PC-9 (cell line): Measurements from ENCODE around the gene ERCC2.
"Not testable (repeated sequence)": the region's sequence is repeated elsewhere in the genome, so short reads cannot be mapped to it uniquely, and the experiment has no call there.

Source experiments
- CTCF ChIP-seq: fragments of 200-600 bp; sonication (generic); conservative IDR thresholded peaks from 2 replicates; pipeline ENCODE4 v1.6.1; 2017; ENCODE audit warnings: mixed run types, antibody characterized with exemption, mild to moderate bottlenecking, moderate library complexity
- EZH2 ChIP-seq: fragments of 200-600 bp; sonication (generic); IDR thresholded peaks from 2 replicates; pipeline ENCODE4 v1.8.0; 2017; ENCODE audit warnings: antibody characterized with exemption, low read depth

- TF ChIP-seq CTCF, EZH2: not testable (repeated sequence)
Observed at GRCh38 chr19:45410330-45410729, 40.0 kb upstream of the ERCC2 start.
